Measurements from ENCODE around the gene C9orf153.

GRCh38 chr9:86274821-86275643, 15.6 kb upstream of the C9orf153 start:
- TF ChIP-seq CTCF (IDR thresholded peaks at IDR 0.05; ENCODE audit: low read length), result no peak
- TF ChIP-seq EZH2 (IDR thresholded peaks at IDR 0.05; ENCODE audit: borderline replicate concordance, low read length), result no peak
